Measurements from ENCODE around the gene ZNF440.
"Not testable (repeated sequence)": the region's sequence is repeated elsewhere in the genome, so short reads cannot be mapped to it uniquely, and the experiment has no call there.

ZNF440 gene

DNA sequence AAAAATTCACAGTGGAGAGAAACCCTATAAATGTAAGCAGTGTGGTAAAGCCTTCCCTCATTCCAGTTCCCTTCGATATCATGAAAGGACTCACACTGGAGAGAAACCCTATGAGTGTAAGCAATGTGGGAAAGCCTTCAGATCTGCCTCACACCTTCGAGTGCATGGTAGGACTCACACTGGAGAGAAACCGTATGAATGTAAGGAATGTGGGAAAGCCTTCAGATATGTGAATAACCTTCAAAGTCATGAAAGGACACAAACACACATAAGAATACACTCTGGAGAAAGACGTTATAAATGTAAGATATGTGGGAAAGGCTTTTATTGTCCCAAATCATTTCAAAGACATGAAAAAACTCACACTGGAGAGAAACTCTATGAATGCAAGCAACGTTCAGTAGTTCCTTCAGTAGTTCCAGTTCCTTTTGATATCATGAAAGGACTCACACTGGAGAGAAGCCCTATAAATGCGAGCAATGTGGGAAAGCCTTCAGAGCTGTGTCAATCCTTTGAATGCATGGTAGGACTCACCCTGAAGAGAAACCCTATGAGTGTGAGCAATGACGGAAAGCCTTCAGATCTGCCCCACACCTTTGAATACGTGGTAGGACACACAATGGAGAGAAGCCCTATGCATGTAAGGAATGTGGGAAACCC, 18.3 kb downstream of the ZNF440 start:
- peaks cover 30% of the 10 kb centered on the region for H3K9me3 ChIP-seq (replicated peaks; ENCODE audit: low read length)
- peaks cover 34% of the 10 kb centered on the region for H3K36me3 ChIP-seq (ENCODE audit: insufficient read depth, low read length)

DNA sequence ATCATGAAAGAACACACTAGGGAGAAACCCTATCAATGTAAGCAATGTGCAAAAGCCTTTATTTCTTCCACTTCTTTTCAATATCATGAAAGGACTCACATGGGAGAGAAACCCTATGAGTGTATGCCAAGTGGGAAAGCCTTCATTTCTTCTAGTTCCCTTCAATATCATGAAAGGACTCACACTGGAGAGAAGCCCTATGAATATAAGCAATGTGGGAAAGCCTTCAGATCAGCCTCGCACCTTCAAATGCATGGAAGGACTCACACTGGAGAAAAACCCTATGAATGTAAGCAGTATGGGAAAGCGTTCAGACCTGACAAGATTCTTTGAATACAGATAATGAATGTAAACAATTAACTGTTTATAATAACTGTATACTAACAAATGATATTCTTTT, 19.5 kb downstream of the ZNF440 start:
- no peak overlapping the region for H3K4me2 ChIP-seq (ENCODE audit: low read length)
- H3K4me1 ChIP-seq (ENCODE audit: control insufficient read depth, insufficient read depth, low read length) = no peaks in the 10 kb centered on the region
- H3K4me3 ChIP-seq (ENCODE audit: low read length) = no peak overlapping the region
- H3K9me3 ChIP-seq (replicated peaks; ENCODE audit: low read length) = peaks cover 30% of the 10 kb centered on the region
- no peaks in the 10 kb centered on the region for H3K27me3 ChIP-seq (ENCODE audit: control insufficient read depth, insufficient read depth, low read length)
- H3K9ac ChIP-seq (ENCODE audit: low read depth, low read length) = no peak overlapping the region
- H3K36me3 ChIP-seq (ENCODE audit: insufficient read depth, low read length) = peaks cover 34% of the 10 kb centered on the region

More for the DNA sequence above, 18.3 kb downstream of the ZNF440 start:
- no peaks in the 10 kb centered on the region for H3K27me3 ChIP-seq (ENCODE audit: control insufficient read depth, insufficient read depth, low read length)
- H3K4me3 ChIP-seq (ENCODE audit: low read length) = no peak overlapping the region
- H3K4me2 ChIP-seq (ENCODE audit: low read length) = no peak overlapping the region
- no peak overlapping the region for H3K9ac ChIP-seq (ENCODE audit: low read depth, low read length)
- no peaks in the 10 kb centered on the region for H3K4me1 ChIP-seq (ENCODE audit: control insufficient read depth, insufficient read depth, low read length)

DNA sequence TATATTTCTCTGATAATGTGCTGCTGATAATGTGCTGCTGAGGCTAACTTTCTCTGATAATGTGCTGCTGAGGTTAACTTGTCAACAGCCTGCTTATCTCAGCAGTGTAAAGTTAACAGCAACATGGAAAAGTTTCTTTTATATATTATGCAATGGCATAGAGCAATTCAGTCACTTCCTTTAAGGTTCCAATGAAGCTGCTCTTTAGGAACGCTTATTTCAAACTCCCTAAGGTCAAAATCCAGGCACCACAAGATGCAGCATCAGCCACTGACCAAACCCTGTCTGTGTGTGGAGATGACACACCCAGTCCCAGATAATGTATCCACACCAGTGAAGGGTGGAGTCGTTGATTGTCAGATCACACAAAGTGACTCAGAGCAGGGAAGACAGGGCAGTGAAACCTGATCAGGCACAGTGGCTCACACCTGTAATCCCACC, 21.6 kb downstream of the ZNF440 start:
- H3K4me2 ChIP-seq (ENCODE audit: low read length); H3K4me3 ChIP-seq (ENCODE audit: low read length); H3K27me3 ChIP-seq (ENCODE audit: control insufficient read depth, insufficient read depth, low read length); H3K9ac ChIP-seq (ENCODE audit: low read depth, low read length); H3K4me1 ChIP-seq (ENCODE audit: control insufficient read depth, insufficient read depth, low read length): not testable (repeated sequence)
- H3K36me3 ChIP-seq (ENCODE audit: insufficient read depth, low read length) = peaks cover 34% of the 10 kb centered on the region
- peaks cover 30% of the 10 kb centered on the region for H3K9me3 ChIP-seq (replicated peaks; ENCODE audit: low read length)

DNA sequence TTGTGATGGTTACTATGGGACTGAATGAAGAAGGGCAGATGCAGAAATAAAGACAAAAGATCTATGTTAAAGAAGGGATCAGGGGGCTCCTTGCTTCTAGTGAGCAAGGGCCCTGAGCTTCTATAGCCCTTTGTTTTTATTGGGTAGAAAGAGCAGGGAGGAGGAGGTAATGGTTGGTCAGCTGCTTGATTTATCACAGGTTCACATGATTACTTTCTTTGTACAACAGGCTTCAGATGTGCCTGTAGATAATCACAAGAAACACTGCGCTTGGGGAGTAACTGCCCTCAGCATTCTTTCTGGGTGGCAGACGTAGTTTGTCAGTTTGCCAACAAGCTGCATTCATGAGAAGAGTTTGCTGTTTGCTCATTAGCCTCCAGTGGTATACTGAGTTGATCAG, 29.6 kb downstream of the ZNF440 start:
- Histone ChIP-seq H3K9ac (ENCODE audit: low read depth, low read length) (no peak overlapping the region), H3K9me3 (replicated peaks; ENCODE audit: low read length) (no peaks in the 10 kb centered on the region), H3K27me3 (ENCODE audit: control insufficient read depth, insufficient read depth, low read length) (no peaks in the 10 kb centered on the region), H3K4me2 (ENCODE audit: low read length) (no peak overlapping the region), H3K36me3 (ENCODE audit: insufficient read depth, low read length) (no peaks in the 10 kb centered on the region), H3K4me1 (ENCODE audit: control insufficient read depth, insufficient read depth, low read length) (peaks cover 4% of the 10 kb centered on the region), H3K4me3 (ENCODE audit: low read length) (no peak overlapping the region)

DNA sequence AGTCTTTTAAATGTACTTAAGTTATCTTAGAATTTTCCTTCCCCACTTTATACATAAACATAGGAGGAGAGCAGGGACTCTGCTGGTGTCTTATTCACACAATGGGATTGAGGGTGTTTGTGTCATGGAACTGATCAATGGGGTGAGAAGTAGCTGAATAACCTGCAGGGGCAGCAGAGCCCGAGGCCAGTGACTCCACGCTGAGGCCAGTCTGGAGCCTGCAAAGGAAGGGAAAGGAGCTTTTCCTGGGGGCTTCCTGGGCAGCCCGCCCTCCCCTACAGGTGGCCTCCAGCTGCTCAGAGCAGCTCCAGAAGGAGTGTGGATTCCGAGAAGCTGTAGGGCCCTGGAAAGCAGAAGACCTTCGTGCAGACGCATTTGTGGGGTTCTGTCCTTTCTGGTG, 33.5 kb downstream of the ZNF440 start:
- not testable (repeated sequence) for H3K27me3 ChIP-seq (ENCODE audit: control insufficient read depth, insufficient read depth, low read length); H3K9me3 ChIP-seq (replicated peaks; ENCODE audit: low read length); H3K36me3 ChIP-seq (ENCODE audit: insufficient read depth, low read length); H3K4me2 ChIP-seq (ENCODE audit: low read length); H3K4me3 ChIP-seq (ENCODE audit: low read length); H3K9ac ChIP-seq (ENCODE audit: low read depth, low read length)
- peaks cover 10% of the 10 kb centered on the region for H3K4me1 ChIP-seq (ENCODE audit: control insufficient read depth, insufficient read depth, low read length)

DNA sequence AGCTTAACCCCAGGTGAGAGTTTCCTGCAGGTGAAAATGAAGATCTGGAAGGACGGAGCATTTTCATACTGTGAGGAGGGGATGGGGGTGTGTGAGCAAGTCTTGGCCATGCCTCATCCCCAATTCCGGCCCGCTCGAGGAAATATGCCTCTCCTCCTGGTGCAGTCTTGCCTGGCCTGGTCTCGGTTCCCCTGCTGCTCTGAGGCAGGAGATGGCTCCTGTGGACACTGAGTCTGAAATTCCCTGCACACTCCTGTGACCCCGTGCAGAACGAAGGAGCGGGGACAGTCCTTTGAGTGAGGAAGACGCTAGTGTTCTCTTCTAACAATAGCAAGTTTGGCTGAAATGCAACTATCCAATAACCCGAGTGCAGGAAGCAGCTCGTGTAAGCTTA, 34.1 kb downstream of the ZNF440 start:
- H3K4me1 ChIP-seq (ENCODE audit: control insufficient read depth, insufficient read depth, low read length) = peaks cover 10% of the 10 kb centered on the region
- no peaks in the 10 kb centered on the region for H3K27me3 ChIP-seq (ENCODE audit: control insufficient read depth, insufficient read depth, low read length)
- no peak overlapping the region for H3K9ac ChIP-seq (ENCODE audit: low read depth, low read length)
- H3K4me3 ChIP-seq (ENCODE audit: low read length) = peak overlapping the region; percentile 80
- peak overlapping the region; percentile 83 for H3K4me2 ChIP-seq (ENCODE audit: low read length)
- no peaks in the 10 kb centered on the region for H3K36me3 ChIP-seq (ENCODE audit: insufficient read depth, low read length)
- no peaks in the 10 kb centered on the region for H3K9me3 ChIP-seq (replicated peaks; ENCODE audit: low read length)

DNA sequence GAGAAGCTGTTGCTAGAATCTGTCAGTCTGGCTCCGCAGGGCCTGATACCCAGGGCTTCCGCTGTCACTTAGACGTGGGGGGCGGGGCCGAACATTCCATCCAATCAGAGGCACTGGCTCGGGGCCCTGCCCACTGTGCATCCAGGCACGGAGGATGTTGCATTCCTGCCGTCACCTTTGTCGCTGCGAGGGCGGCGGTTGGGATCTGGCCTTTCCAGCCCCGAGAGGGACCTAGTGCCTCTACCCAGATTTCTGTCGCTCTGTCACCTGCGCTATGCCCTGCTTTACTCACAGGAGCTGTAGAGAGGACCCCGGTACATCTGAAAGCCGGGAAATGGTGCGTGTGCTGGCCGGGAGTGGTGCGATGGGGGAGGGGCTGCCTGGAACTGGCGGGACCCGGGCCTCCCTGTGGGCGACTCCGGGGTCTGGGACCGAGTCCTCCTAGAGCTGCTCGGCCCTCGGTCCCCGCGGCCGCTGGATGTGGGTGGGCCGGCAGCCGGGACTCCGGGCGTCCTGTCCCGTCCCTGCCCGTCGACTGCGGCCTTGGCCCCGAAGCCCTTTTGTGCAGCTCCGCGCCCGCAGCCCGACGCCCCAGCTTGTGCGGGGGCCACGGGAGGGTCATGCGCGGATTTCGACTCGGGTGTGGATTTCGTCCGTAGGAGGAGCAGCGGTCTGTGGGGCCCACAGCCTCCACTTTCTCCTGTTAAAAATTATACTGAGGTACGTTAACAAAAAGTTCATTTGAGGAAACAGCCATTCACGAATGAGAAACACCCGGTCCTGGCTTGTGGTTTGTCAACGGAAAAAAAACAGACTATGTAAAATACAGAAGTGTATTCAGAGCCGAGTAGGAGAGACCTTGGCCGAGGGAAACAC, 34.8 kb downstream of the ZNF440 start, which contains the start of gene ZNF439:
Gene ZNF439, plus strand, starts transcription at position 133 of the 876 bp plus-strand sequence. Its CDS starts 142 bp downstream, at position 275.
- H3K4me3 ChIP-seq (ENCODE audit: low read length) = peak within 1 kb of the TSS; percentile 80
- no peaks in the 10 kb centered on the region for H3K27me3 ChIP-seq (ENCODE audit: control insufficient read depth, insufficient read depth, low read length)
- no peaks in the 10 kb centered on the region for H3K9me3 ChIP-seq (replicated peaks; ENCODE audit: low read length)
- no peaks in the 10 kb centered on the region for H3K36me3 ChIP-seq (ENCODE audit: insufficient read depth, low read length)
- H3K4me1 ChIP-seq (ENCODE audit: control insufficient read depth, insufficient read depth, low read length) = peaks cover 10% of the 10 kb centered on the region
- peak within 1 kb of the TSS; percentile 83 for H3K4me2 ChIP-seq (ENCODE audit: low read length)
- peak within 1 kb of the TSS; percentile 69 for H3K9ac ChIP-seq (ENCODE audit: low read depth, low read length)

DNA sequence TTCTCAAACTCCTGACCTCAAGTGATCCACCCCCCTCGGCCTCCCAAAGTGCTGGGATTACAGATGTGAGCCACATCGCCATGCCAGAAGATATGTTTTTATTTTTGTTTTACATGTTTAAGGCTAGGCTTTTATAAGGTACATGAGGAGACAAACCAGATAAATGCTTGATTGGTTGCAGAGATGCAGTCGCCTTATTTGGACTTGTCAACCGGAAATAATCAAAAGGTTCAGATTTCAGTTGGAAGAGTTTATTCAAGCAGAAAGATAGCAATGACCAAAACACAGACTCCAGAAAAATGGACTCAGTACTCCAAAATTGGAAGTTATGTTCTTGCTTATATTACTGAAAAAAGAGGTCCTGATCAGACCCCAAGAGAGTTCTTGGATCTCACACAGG, 36.2 kb downstream of the ZNF440 start:
- not testable (repeated sequence) for H3K9ac ChIP-seq (ENCODE audit: low read depth, low read length); H3K4me3 ChIP-seq (ENCODE audit: low read length); H3K27me3 ChIP-seq (ENCODE audit: control insufficient read depth, insufficient read depth, low read length); H3K36me3 ChIP-seq (ENCODE audit: insufficient read depth, low read length); H3K4me2 ChIP-seq (ENCODE audit: low read length); H3K9me3 ChIP-seq (replicated peaks; ENCODE audit: low read length)
- peaks cover 10% of the 10 kb centered on the region for H3K4me1 ChIP-seq (ENCODE audit: control insufficient read depth, insufficient read depth, low read length)

DNA sequence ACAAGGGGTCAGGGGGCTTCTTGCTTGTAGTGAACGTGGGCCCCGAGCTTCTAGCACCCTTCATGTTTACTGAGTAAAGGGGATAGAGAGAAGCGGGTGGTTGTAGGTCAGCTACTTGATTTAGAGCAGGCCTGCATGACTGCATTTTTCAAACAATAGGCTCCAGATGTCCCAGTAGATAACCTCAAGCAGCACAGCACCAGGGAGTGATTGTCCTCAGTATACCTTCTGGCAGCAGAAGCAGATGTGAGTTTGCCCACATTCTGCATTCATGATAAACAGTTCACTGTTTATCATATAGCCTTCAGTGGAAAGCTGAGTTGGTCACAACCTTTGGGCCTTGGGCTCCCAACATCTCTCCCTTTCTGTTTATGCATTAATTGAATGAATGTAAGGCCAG, 39.3 kb downstream of the ZNF440 start:
- Histone ChIP-seq H3K36me3 (ENCODE audit: insufficient read depth, low read length) (peaks cover 4% of the 10 kb centered on the region), H3K9me3 (replicated peaks; ENCODE audit: low read length) (no peaks in the 10 kb centered on the region), H3K4me3 (ENCODE audit: low read length) (no peak overlapping the region)

DNA sequence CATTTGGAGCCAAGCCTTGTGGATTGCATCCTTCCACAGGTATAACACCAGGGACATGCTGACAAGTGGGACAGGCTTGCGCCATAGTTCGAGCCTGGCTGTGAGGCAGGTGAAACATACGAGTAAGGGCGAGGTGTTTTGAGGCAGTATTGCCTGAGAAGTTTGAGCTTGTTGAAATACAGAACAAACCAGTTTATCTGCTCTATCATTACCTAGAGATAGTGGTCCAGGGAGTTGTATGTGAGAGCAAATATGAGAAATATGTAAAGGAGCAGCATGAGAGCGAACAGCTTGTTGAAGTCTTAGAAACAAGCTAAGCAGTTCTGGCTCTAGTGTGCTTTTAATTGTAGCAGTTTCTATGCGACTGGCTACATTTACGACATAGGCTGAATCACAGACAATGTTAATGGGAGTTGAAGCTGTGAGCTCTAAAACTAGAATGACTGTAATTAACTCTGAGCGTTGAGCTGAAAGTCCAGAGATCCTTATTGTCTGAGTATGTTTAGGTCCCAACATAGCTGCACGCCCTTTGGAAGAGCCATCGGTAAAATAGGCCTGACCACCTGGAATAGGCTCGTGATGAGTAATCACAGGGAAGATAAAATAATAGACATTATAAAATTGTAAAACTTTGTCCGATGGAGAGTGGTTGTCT, 42.6 kb downstream of the ZNF440 start:
- Histone ChIP-seq H3K27me3 (ENCODE audit: control insufficient read depth, insufficient read depth, low read length) (no peaks in the 10 kb centered on the region), H3K9me3 (replicated peaks; ENCODE audit: low read length) (peaks cover 3% of the 10 kb centered on the region), H3K4me3 (ENCODE audit: low read length) (no peak overlapping the region), H3K4me2 (ENCODE audit: low read length) (no peak overlapping the region), H3K9ac (ENCODE audit: low read depth, low read length) (no peak overlapping the region), H3K36me3 (ENCODE audit: insufficient read depth, low read length) (peaks cover 4% of the 10 kb centered on the region), H3K4me1 (ENCODE audit: control insufficient read depth, insufficient read depth, low read length) (no peaks in the 10 kb centered on the region)

More for the DNA sequence above, 39.3 kb downstream of the ZNF440 start:
- Histone ChIP-seq H3K4me2 (ENCODE audit: low read length) (no peak overlapping the region), H3K27me3 (ENCODE audit: control insufficient read depth, insufficient read depth, low read length) (no peaks in the 10 kb centered on the region), H3K9ac (ENCODE audit: low read depth, low read length) (no peak overlapping the region), H3K4me1 (ENCODE audit: control insufficient read depth, insufficient read depth, low read length) (peaks cover 7% of the 10 kb centered on the region)

DNA sequence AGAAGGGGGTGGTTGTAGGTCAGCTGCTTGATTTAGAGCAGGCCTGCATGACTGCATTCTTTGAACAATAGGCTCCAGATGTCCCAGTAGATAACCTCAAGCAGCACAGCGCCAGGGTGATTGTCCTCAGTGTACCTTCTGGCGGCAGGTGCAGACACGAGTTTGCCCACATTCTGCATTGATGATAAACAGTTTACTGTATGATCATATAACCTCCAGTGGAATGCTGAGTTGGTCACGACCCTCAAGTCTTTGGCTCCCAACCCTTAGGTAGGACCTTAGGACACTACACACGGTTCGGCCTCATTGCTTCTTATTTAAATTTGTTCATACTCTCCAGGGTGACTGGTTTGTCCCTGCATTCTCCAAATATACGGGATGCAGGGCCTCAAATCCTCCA, 46.6 kb downstream of the ZNF440 start:
- H3K36me3 ChIP-seq (ENCODE audit: insufficient read depth, low read length) = no peaks in the 10 kb centered on the region
- no peaks in the 10 kb centered on the region for H3K27me3 ChIP-seq (ENCODE audit: control insufficient read depth, insufficient read depth, low read length)
- no peak overlapping the region for H3K4me2 ChIP-seq (ENCODE audit: low read length)
- no peak overlapping the region for H3K4me3 ChIP-seq (ENCODE audit: low read length)
- no peaks in the 10 kb centered on the region for H3K4me1 ChIP-seq (ENCODE audit: control insufficient read depth, insufficient read depth, low read length)
- H3K9ac ChIP-seq (ENCODE audit: low read depth, low read length) = no peak overlapping the region
- H3K9me3 ChIP-seq (replicated peaks; ENCODE audit: low read length) = peaks cover 3% of the 10 kb centered on the region

Measured in skeletal muscle satellite cell (primary cell).